ENCODE measurements around the gene CMTM1.
A peak's percentile ranks its signal among the peaks of the same experiment; 100 is the strongest.

GRCh38 chr16:66549284-66550131 is 16.7 kb upstream of the CMTM1 start, which contains the start of gene TK2:
- TF ChIP-seq CTCF (conservative IDR thresholded peaks at IDR 0.05; ENCODE audit: low read depth in 2 of 2), result 0 out of 4 replicates have a peak, but pooled peaks of 1 of the 2 experiments have one; percentile 0
- TF ChIP-seq EZH2 (IDR thresholded peaks at IDR 0.05; ENCODE audit: low read depth, unreplicated experiment), result no peak
- TF ChIP-seq POLR2AphosphoS5 (IDR thresholded peaks at IDR 0.05; ENCODE audit: low read depth), result peak; percentile 65; the same call in 1 of the 2 replicates
- no peak for TF ChIP-seq JUNB (IDR thresholded peaks at IDR 0.05; ENCODE audit: unreplicated experiment)
- no peak for TF ChIP-seq REST (IDR thresholded peaks at IDR 0.05; ENCODE audit: unreplicated experiment)
- TF ChIP-seq EZH2phosphoT487 (IDR thresholded peaks at IDR 0.05; ENCODE audit: unreplicated experiment), result no peak
- no peak for TF ChIP-seq ZNF331 (CRISPR knock-in tag; IDR thresholded peaks at IDR 0.05; ENCODE audit: low read depth)
- TF ChIP-seq CREB1 (CRISPR knock-in tag; IDR thresholded peaks at IDR 0.05; ENCODE audit: low read depth), result no peak
- TF ChIP-seq ETS1 (IDR thresholded peaks at IDR 0.05), result no peak
- no peak for TF ChIP-seq STAT1 (IDR thresholded peaks at IDR 0.05; ENCODE audit: unreplicated experiment)
- no peak for TF ChIP-seq ZNF462 (CRISPR knock-in tag; IDR thresholded peaks at IDR 0.05)
